ENCODE data around the gene PPP2R5A. TPM values are rescaled to one million over a fixed set of nuclear protein-coding genes. Genes with fewer than 3 reads are reported as not detected.

The PPP2R5A gene
- total RNA-seq, 4 donors from 2014 or later = 57.0 to 63.5 (median 58.9) TPM

- Histone ChIP-seq H3K27ac (replicated peaks in 1 of 4) (peak overlapping the region; percentile 35 to 64 (median 48)), H3K4me3 (no peak overlapping the region), H3K27me3 (no peaks in the 10 kb centered on the region), H3K4me1 (peaks cover 38 to 70% (median 61%) of the 10 kb centered on the region in 4 donors), H3K9me3 (no peaks in the 10 kb centered on the region), H3K36me3 (no peaks in the 10 kb centered on the region)
- DNase-seq (ENCODE audit: extremely low spot score) = no peak
- intact Hi-C loops (cut with DNase I) = loop anchor here (10.0 kb wide), 1 partner anchor 74 kb away; no protein-coding TSS in a partner anchor
- WGBS = 37% methylated on average over 4 of the region's 4 CpGs
- TF ChIP-seq POLR2A (IDR thresholded peaks at IDR 0.05; ENCODE audit: low read depth) (no peak), POLR2AphosphoS5 (IDR thresholded peaks at IDR 0.05) (peak in 1 of 2 donors; percentile 59), CTCF (IDR thresholded peaks at IDR 0.05) (no peak), EP300 (IDR thresholded peaks at IDR 0.05) (no peak)
Measured at GRCh38 chr1:212238552-212238951, 46.7 kb upstream of the PPP2R5A start.

GRCh38 chr1:212241501-212241900, 43.7 kb upstream of the PPP2R5A start:
- no peaks in the 10 kb centered on the region for H3K27me3 ChIP-seq
- no peak for DNase-seq (ENCODE audit: extremely low spot score)
- H3K4me3 ChIP-seq = no peak overlapping the region
- peak overlapping the region; percentile 63 to 78 (median 72) for H3K27ac ChIP-seq (replicated peaks in 1 of 4)
- intact Hi-C loops (cut with DNase I) = loop anchor here (5.0 kb wide), 1 partner anchor 41 kb away; no protein-coding TSS in a partner anchor
- H3K36me3 ChIP-seq = no peaks in the 10 kb centered on the region
- TF ChIP-seq POLR2AphosphoS5 (IDR thresholded peaks at IDR 0.05) = no peak
- no peak for TF ChIP-seq CTCF (IDR thresholded peaks at IDR 0.05)
- no peak for TF ChIP-seq POLR2A (IDR thresholded peaks at IDR 0.05; ENCODE audit: low read depth)
- no peak for TF ChIP-seq EP300 (IDR thresholded peaks at IDR 0.05)
- H3K9me3 ChIP-seq = no peaks in the 10 kb centered on the region
- H3K4me1 ChIP-seq = peaks cover 21 to 63% (median 53%) of the 10 kb centered on the region in 4 donors
- 76% methylated on average over 2 of the region's 2 CpGs for WGBS

- no peak for TF ChIP-seq POLR2AphosphoS5 (IDR thresholded peaks at IDR 0.05)
- no peak for TF ChIP-seq POLR2A (IDR thresholded peaks at IDR 0.05; ENCODE audit: low read depth)
- TF ChIP-seq CTCF (IDR thresholded peaks at IDR 0.05) = no peak
- no peak for TF ChIP-seq EP300 (IDR thresholded peaks at IDR 0.05)
- no peaks in the 10 kb centered on the region for H3K36me3 ChIP-seq
- H3K4me3 ChIP-seq = no peak overlapping the region
- no peaks in the 10 kb centered on the region for H3K27me3 ChIP-seq
- no peak for DNase-seq (ENCODE audit: extremely low spot score)
- 81% methylated on average over 4 of the region's 4 CpGs for WGBS
- H3K4me1 ChIP-seq = peaks cover 25 to 67% (median 56%) of the 10 kb centered on the region in 4 donors
- intact Hi-C loops (cut with DNase I) = loop anchor here (5.0 kb wide), 1 partner anchor 40 kb away; no protein-coding TSS in a partner anchor
- H3K27ac ChIP-seq (replicated peaks in 1 of 4) = peak overlapping the region; percentile 63 to 78 (median 72)
- no peaks in the 10 kb centered on the region for H3K9me3 ChIP-seq
Measured at GRCh38 chr1:212241957-212242287, 43.3 kb upstream of the PPP2R5A start.

- peaks cover 29 to 72% (median 61%) of the 10 kb centered on the region in 4 donors for H3K4me1 ChIP-seq
- intact Hi-C loops (cut with DNase I) = loop anchor here (5.0 kb wide), 1 partner anchor 40 kb away; no protein-coding TSS in a partner anchor
- H3K4me3 ChIP-seq = peak overlapping the region in 1 of 4 donors; percentile 0
- no peaks in the 10 kb centered on the region for H3K27me3 ChIP-seq
- no peaks in the 10 kb centered on the region for H3K36me3 ChIP-seq
- TF ChIP-seq CTCF (IDR thresholded peaks at IDR 0.05) (no peak), EP300 (IDR thresholded peaks at IDR 0.05) (no peak), POLR2AphosphoS5 (IDR thresholded peaks at IDR 0.05) (peak; percentile 17 to 34)
- no peaks in the 10 kb centered on the region for H3K9me3 ChIP-seq
- H3K27ac ChIP-seq (replicated peaks in 1 of 4) = peak overlapping the region; percentile 63 to 78 (median 72)
- WGBS = 38% methylated on average over 11 of the region's 11 CpGs
- no peak for DNase-seq (ENCODE audit: extremely low spot score)
Measured at GRCh38 chr1:212242288-212242984, 42.8 kb upstream of the PPP2R5A start.
